Stimulated activated CD4-positive, alpha-beta T cell treated with anti-CD3 and anti-CD28 coated beads, Interleukin-15, amount 100 ng/mL, for 24 hours (primary cell): Measurements from ENCODE around the gene PNPLA3.
A peak's percentile ranks its signal among the peaks of the same experiment; 100 is the strongest.

Experiments used
- DNase-seq: peaks from one replicate; pipeline ENCODE4 v3.0.0-alpha.2; 2020

The PNPLA3 gene, protein sequence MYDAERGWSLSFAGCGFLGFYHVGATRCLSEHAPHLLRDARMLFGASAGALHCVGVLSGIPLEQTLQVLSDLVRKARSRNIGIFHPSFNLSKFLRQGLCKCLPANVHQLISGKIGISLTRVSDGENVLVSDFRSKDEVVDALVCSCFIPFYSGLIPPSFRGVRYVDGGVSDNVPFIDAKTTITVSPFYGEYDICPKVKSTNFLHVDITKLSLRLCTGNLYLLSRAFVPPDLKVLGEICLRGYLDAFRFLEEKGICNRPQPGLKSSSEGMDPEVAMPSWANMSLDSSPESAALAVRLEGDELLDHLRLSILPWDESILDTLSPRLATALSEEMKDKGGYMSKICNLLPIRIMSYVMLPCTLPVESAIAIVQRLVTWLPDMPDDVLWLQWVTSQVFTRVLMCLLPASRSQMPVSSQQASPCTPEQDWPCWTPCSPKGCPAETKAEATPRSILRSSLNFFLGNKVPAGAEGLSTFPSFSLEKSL

DNA sequence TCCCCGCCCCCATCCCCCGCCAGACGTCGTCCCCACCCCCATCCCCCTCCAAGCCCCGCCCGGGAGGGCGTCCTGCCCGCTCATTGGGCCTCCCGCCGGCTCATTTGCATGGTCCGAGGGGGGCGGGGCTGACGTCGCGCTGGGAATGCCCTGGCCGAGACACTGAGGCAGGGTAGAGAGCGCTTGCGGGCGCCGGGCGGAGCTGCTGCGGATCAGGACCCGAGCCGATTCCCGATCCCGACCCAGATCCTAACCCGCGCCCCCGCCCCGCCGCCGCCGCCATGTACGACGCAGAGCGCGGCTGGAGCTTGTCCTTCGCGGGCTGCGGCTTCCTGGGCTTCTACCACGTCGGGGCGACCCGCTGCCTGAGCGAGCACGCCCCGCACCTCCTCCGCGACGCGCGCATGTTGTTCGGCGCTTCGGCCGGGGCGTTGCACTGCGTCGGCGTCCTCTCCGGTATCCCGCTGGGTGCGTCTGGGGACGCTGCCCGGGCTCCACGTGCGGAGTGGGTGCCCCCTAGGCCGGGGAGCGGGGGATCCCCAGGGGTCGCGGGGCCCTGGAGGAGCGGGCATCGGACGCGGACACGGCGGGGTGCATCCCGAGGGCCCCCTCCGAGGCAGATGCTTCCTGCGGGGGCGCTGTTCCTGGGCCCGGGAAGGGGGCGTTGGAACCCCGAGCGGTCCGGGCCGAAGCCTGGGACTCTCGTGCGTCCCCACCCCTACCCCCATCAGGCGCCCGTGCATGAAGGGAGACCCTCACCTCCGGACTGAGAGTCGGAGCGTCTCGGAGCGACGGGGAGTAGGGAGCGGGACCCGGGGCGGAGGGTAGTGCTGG lies at the start of gene PNPLA3:
Gene PNPLA3 (plus strand): TSS at position 175 of the 834 bp plus-strand sequence. CDS start 107 bp downstream, at position 282.
- DNase-seq: peak; percentile 89

DNA sequence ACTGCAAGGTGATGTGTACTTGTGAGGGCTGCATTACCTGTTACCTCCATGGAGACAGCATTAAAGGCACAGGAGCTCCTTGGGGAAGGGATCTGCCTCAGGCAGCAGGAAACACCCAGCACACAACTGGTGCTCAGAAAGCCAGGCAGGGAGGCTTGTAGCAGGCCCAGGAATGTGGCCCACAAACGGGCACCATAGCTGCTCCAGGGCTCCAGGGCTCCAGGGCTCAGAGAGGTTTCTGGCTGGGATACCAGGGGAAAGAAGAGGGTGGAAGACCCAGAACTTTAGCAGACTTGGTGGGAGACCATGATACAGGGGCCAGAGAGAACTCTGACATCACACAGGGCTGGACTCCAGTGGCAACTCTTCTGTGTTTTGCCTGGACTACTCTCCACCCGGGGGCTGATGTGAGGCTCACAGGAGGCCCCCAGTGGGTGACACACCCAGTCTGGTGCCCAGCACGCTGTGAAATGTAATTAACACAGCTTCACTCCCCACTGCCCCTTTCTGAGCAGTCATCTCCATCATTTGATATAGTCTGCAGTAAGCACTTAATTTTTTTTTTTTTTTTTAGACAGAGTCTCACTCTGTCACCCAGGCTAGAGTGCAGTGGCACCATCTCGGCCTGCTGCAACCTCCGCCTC lies 46.6 kb upstream of the PNPLA3 start:
- DNase-seq: no peak

DNA sequence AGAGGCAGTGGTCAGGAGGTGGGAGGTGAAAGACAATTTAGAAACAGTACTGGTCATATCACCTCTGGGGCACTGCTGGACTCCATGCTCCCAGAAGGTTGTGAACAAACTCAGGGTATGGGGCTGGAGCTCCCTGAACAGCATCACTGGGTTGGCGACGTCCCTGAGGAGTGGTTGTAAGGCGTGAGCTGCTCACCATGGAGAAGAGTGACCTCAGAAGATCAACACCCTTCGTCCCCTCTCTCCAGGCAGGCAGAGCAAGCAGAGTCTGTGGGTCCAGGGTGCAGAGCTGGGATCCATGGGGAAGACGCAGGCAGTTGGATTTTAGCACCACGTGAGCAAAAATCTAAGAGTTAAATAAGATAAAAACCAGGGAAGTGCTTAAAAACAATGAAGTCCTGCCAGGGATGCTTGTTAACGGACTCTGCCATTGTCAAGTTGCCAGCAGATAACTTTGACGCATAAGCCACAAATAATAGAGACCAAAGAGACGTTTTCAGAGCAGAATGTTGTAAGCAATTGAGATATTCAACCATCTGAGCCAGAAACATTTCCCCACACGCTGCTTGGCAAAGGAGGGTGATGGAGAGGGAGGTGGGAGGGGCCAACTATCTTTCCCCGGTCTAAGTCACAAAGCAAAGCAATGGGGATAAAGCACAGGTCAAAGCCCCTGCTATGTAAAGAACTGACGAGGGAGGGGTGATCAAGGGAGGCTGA lies 45.4 kb upstream of the PNPLA3 start:
- no peak for DNase-seq

DNA sequence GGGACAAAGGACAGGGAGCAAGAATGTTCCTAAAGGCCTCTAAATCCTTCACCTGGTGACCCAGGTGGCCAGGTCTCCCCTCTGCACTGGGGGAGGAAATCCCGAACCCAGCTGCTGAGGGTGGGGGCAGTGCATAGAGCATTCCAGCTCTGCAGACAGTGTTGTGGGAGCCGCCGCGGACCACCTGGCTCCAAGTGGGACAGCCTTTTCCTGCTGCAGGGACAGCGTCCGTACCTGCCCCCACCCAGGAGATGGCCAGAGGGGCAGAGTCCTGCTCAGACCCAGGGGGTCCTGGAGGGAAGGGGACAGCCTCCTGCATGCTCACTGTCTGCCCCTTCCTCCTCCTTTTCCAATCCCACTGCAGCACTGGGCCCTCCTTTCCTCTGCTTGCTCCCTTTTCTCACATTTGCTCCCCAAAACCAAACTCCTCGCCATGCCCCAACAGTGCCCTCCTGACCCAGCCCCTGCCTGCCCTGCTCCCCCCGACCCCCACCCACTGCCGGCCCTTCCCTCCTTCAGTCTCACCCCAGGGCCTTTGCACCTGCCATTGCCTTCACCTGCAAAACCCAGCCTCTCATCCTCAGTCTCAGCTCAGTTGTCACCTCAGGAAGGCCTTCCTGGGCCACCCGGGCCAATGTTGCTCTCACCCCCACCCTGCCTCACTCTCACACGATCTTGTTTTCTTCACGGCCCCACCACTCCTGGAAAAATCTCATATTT lies 44.6 kb upstream of the PNPLA3 start:
- no peak for DNase-seq

DNA sequence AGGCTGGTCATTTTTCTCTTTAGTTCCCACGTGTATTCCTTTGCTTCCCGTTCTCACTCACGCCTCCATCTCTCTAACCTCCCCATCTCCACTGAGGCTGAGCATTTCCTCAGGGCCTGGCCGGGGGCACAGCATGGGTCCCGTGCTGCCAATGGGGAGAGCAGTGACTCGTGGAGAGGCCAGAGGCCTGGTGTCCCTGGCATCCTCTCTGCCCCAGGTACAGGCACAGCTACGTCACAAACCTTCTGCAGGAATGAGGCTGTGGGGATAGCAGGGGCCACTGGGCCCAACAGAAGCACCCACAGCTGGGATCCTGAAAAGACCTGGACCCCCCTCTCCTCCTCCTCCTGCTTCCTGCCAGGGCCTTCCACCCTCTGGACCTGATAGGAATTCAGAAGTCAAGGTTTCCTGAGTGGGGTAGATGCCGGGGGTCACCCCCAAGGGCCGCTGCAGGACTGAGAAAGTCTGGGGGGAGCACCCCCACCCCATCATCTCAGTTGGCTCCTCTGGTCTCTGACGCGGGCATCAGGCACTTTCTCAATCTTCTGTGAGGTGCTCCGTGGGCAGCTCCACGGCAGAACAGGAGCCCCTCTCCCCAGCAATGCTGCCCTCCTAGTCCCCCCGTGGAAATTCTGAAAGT lies 43.6 kb upstream of the PNPLA3 start:
- no peak for DNase-seq

DNA sequence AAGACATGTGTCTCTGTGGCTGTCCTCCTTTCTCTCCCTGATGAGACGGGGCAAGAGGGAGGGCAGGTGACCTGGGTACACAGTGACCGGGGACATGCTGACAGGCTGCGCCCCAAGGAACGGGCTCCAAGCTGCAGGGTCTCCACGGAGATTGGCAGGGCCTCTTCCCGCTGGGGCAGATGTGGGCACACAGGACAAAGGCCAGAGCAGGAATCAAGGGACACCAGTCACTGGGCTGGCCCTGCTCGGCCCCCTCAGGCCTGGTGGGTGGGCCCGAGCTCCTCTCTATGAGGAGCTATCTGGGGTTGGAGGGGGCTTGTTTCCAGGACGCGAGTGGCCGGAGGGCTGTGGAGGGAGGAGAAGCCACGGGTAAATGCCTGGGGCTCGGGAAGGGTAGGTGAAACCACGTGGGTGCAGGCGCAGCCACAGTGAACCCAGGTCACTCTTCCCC lies 43.0 kb upstream of the PNPLA3 start:
- no peak for DNase-seq

DNA sequence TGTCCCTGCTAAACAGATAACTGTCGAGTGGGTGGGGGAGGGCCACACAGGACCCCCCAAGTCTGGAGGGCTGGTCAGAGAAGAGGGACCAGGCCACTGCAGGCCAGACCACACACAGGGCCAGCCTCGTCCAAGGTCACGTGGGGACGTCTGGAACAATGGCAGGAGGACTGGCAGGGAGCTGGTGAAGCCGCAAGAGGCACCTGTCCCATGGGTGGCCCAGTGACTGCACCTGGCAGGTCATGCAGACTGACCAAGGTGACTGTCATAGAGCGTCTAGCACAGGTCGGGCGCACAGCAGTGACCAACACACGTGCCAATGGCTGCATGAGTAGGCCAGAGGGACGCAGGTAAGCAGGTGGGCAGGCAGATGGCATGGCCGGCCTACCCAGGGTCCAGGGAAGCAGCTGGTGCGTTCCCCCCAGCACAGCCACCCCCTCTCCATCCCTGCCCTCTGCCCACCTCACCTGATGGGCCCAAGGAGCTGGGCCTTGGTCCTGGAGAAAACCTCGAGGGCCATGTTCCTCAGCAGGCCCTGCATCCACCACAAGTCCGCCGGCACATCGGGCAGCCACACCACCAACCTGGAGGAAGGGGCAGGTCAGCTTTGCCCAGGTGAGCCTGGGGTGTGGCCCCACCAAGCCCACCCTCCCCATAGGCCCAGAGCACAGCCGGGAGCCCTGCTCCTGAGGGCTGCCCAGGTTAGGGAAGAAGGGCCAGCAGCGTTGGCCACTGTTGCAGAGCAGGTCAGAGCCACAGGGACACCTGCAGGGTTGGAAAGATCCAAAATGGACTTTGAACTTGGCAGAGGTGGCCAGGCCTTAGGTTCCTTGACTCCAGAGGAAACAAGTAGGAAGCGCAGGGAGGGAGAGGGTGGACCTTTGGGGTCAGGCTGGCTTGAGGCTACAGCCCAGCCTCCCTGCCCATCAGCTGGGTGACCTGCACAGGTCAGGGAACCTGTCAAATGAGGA lies 42.2 kb upstream of the PNPLA3 start:
- DNase-seq: no peak

DNA sequence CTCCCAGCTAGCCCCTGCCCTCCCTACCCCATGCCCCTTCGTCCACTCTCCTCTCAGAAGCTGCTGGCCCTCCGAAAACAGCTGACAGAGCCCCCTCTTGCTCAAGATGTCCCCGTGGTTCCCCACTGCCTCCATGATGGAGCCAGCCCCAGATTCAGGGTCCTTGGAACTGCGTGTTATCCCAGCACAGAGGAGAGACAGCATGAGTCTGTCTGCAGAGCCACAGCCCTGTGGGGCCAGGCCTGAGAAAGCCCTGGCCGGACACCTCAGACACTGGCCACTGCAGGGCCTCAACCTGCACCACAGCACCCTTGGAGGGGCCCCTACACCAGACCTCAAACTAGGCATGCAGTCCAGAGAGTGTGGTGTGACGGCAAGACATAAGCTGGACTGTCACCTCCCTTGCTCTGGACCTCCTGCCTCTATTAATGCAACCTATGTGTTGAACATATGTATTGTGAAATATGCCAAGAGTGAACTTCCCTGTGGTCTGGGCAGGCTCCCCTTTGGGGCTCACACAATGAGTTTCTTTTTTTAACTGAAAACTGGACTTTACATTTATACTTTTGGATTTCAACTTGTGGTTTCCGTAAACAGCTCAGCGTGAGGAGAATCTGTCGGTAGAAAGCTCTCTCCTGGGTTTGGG lies 41.4 kb upstream of the PNPLA3 start:
- DNase-seq: no peak

DNA sequence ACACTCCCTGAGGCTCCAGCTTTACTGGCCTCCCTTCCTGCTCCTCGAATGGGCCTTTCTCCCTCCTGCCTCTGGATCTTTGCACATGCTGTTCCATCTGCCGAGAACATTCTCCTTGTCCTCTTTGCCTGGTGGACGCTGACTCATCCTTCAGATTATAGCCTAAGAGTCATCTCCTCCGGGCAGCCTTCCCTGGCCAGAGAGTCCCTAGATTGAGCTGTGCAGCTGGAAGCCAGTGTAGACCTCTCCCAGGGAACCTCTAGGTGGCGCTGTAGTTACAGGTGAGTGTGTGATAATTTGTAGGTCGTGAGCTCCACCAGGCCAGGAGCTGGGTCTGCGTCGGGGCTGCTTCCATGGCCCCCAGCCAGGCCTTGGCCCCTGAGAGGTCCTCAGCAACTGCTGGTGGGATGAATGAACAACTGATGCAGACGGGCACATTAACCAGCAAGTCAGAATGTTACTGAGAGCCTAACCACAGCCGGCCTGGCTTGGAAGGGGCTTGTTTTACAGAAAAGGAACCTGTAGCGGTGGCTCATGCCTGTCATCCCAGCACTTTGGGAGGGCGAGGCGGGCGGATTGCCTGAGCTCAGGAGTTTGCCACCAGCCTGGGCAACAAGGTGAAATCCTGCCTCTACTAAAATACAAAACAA lies 40.5 kb upstream of the PNPLA3 start:
- DNase-seq: peak; percentile 67

DNA sequence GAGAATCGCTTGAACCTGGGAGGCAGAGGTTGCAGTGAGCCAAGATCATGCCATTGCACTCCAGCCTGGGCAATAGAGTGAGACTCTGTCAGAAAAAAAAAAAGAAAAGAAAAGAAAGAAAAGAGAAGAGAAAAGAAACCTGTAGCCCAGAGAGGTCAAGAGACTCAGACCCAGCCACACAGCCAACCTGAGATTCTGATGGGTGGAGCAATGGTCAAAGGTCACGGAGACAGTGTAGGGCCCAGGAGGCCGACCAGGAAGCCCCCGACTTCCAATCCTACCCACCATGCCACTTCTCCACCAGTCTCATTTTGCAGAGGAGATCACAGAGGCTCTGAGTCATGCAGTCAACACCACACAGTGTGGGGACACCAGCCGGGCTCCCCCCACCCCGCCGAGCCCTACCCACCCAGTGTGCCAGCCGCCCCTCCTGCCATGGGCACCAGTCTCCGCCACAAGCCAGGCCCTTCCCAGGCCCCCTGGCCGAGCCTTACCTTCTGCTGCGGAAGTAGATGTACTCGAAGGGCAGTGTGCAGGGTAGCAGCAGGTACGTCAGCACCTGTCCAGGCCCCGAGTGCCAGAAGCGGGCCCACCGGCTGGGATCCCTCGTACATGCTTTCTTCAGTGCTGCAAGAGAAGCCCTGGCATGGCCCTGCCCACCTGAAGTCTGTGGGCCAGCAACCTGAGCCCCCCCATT lies 39.7 kb upstream of the PNPLA3 start:
- DNase-seq: no peak

DNA sequence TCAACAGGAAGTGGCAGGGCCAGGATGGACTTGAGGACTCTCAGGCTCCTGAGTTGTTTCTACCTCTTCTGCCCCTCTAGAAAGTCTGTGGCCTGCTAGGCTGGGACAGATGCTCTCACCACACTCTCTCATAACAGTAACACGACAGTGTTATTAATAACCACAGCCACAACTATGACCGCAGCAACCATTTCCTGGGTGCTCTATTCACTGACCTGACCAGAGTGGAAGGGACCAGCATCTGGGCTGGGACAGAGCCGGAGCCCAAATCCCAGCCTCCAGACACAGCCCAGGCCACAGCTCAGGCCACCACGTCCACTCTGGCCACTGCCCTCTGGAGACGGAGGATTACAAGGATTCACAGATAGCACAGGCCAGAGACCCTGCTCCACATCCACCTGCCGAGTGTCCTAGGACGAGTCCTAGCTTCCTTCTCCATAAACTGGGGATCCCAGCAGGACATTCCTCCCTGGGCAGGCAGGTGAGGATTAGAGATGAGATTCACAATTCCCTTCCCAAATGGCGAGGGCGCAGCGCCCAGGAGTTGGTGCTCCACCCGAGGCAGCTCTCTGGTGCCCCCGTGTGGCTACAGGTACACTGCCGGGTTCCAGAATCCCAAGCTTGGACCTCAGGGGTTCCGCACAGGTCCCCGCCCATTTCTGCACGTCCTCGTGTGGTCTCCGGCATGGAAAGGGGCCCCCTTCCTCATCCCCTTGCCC lies 38.8 kb upstream of the PNPLA3 start:
- peak; percentile 76 for DNase-seq

DNA sequence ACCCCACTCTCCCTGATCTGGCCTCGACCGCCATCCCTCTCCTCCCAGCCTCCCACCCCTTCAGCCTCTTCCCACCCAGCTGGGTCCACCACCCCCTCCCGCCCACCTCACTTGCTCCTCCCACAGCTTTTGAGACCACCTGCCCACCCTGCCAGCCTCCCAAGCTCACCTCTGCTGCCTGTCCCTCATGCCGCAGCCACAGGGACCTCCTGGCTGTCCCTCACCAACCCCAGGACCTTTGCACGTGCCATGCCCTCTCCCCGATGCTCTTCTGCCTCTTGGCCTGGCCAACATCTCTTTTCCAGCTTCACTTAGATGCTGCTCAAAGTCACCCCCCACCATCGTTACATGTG lies 38.3 kb upstream of the PNPLA3 start:
- no peak for DNase-seq

DNA sequence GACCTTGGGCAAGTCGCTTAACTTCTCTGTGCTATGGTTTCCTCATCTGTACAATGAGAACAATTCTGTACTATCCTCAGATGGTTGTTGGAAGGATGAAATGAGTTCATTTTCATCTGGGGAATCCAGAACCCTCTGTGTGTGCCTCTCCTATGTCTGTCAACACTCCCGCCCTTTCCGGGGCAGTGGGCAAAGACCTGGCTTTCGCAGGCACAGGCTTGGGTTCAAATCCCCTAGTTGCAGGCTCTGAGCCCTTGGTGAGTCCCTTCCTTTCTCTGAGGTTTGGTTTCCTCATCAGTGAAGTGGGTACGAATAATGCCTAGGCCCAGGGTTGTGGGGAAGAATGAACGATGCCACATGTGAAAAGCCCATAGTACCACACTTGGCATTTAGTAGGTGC lies 37.8 kb upstream of the PNPLA3 start:
- DNase-seq: no peak

DNA sequence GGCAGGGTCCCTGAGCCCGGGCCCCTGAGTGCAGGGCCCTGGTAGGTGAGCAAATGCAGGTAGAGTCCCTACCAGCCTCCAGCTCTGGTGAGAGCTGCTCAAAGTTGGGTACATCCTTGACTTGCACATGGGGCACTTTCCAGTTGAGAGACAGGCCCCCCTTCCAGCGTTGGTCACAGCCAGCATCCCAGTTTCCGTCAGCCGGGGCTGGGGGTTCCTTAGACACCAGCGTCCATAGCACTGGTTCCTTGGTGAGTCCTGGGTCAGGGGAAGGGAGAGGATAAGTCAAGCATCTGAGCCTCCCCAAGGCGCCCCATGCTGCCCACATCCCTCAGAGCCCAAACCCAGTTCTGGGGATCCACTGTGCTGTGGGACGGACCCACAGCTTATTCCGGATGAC lies 37.4 kb upstream of the PNPLA3 start:
- DNase-seq: no peak

DNA sequence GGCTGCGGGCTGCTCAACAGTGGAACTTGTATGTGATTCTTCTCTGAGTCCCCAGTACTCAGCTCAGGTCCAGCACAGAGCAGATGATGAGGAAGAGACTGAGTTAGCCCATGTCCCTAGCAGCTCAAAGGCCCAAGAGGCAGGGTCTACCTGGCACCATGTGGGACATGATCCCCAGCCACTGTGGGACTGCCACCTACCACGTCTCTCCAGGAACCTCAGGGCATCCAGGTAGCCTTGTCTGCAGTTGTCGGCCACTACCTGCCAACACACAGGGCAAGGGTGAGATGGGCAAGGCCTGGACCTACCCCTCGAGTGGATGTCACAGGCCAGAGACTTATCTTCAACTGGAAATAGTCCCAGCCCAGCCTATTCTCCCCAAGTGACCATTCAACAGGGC lies 36.2 kb upstream of the PNPLA3 start:
- no peak for DNase-seq

DNA sequence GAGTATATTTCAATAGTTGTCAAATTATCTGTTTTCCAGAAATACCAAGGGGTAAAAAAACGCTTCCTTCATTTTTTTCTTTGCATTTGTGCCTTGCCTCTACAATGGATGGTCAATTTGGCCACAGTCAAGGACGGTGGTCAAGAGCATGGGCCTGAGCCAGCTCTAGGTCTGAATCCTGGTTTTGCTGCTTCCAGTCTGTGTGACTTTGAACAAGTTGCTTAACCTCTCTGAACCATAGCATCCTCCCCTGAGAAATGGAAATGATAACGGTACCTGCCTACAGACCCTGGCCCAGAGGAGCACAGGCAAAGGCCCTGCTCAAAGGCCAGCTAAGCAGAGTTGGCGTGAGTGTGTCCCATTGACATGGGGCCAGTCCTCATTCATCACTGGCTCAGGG lies 34.9 kb upstream of the PNPLA3 start:
- no peak for DNase-seq

DNA sequence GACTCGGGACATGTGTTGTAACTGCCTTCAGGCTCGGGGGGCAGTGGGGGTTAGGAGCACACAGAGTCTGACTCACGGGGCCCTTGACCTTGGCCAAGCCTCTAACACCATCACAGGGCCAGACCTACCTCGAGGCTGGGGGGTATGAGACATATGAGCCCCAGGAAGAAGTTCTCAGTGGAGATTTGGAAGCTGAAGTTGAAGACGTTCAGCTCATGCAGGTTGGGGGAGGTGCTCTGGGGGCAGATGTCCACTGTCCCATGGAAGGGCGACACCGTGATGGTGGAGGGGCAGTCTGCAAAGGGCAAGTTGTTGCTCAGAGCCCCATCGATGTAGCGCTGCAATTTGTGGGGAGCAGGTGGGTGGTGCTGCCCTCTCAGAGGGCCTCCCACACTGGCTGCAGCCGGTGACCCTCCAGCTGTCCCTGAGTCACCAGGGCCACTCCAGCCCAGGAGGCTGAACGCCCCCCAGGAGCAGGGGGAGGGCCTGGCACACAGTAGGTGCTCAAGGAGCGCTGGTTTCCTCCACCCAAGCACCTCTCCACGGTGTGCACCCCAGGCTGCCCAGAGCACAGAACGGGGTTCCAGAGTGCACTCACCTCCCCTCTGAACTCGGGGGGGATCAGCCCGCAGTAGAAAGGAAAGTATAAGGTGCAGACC lies 34.3 kb upstream of the PNPLA3 start:
- no peak for DNase-seq
